GM19324 (cell line): ENCODE measurements around the gene CLDN14.

Experiments
- ATAC-seq: cut with Tn5 transposase; IDR thresholded peaks from one replicate; pipeline ENCODE4 v1.9.1; 2021; ENCODE audit warnings: mild to moderate bottlenecking, moderate library complexity; ENCODE audit not compliant: unreplicated experiment, low FRiP score

CLDN14 gene

DNA sequence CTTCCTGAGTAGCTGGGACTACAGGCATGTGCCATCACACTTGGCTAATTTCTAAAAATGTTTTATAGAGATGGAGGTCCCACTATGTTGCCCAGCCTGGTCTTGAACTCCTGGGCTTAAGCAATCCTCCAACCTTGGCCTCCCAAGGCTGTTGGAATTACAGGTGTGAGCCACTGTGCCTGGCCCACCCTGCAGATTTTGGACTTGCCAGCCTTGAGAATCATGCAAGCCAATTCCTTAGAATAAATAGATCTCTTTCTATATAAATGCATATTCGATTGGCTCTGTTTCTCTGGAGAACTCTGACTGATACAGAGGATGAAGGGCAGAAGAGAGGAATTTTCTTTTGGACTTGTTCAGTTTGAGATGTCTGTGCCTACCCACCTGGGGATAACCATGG lies 6.7 kb downstream of the CLDN14 start:
- ATAC-seq: no peak

DNA sequence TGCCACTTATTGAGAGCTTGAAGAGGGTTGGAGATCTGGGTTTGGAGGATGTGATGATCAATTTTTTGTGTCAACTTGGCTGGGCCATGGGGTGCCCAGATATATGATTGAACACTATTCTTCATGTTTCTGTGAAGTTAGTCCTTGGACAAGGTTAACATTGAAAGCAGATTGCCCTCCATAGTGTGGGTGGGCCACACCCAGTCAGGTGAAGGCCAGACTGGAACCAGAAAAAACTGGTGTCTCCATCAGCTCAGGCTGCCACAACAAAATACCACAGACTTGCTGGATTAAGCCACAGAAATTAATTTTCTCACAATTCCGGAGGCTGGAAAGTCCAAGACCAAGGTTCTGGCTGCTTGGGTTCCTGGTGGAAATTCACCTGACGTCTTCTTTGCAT lies 7.5 kb downstream of the CLDN14 start:
- no peak for ATAC-seq

DNA sequence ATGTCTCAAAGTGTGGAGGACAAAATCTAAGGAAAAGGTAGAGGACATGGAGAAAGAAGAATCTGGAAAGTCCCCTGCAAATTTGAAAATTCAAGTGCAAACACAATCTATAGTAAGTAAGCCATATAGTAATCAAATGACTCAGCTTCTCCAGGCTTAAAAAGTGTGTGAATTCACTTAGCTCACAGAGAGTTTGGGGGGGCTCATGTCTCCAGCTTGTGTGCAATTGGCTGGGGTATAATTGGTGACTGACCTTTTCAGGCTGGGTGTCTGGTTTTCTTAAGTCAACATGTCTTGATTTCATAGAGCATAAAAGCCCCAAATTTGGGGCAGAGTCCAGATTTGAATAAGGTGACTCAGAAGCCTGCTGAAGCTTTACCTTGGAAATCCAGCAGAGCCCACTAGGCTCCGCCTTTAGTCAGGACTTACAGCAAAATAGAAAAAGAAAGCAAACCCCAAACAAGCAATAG lies 8.6 kb downstream of the CLDN14 start:
- ATAC-seq: no peak

DNA sequence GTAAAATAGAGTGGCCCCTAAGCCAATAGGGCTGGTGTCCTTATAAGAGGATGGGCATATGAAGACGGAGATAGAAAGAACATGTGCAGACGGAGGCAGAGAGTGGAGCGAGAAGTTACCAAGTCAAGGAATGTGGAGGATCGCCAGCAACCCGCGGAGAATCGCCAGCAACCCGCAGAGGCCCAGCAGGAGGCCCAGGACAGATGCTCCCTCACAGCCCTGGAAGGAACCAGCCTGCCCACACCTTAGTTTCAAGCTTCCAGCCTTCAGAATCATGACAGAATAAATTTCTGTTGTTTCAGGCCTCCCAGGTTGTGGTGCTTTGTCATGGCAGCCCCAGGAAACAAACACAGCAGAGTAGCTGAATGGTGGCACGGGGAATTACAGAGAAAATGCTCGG lies 9.6 kb downstream of the CLDN14 start:
- ATAC-seq: no peak

DNA sequence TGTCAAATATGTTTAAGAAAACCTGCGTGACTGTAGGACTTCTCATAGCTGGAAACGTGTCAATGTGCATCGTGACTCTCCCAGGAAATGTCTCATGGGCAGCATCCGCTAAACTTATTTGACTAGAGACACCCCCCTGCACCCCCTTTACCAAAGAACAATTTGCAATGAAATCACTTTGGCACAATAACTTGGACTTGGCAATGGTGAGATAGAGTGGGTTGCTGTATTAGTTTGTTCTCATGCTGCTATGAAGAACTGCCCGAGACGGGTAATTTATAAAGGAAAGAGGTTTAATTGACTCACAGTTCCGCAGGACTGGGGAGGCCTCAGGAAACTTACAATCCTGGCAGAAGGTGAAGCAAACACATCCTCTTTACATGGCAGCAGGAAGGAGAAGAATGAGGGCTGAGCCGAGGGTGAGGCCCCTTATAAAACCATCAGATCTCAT lies 13.8 kb downstream of the CLDN14 start:
- no peak for ATAC-seq

DNA sequence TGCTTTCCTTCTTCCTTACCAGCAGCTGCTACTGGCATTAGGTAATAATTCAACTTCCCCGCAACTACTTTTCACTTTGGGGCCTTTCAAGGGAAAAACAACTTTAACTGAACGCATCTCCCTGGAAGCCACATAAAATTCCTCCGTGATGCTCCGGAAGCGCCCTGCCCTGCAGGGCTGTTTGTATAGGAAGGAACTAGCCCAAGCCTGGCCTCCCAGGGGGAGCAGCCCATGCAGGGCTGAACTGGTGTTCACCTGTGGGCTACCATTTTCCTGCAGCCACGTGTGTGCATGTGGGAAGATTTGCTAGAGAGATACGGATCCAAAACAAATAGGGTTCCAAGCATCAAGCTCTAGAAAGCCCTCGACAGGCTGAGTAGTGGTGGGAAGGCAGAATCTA lies 14.4 kb downstream of the CLDN14 start:
- no peak for ATAC-seq

DNA sequence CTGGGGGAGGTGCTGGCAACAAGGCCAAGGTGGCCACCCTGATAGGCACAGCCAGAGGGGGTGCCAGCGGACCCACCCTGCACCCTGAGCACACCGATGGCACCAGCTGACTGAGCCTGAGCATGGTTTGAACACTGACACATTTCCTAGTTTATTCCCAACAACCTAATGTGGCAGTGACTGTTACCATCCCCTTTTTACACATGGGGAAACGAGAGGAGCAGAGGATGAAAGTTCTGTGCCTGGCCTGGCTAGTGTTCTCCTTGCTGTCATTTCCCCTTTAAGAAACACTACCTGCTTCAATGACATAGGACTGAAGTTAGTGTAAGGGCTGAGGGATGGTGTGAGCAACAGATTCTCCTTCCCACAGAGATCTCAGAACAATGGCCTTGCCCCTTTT lies 15.3 kb downstream of the CLDN14 start:
- no peak for ATAC-seq

DNA sequence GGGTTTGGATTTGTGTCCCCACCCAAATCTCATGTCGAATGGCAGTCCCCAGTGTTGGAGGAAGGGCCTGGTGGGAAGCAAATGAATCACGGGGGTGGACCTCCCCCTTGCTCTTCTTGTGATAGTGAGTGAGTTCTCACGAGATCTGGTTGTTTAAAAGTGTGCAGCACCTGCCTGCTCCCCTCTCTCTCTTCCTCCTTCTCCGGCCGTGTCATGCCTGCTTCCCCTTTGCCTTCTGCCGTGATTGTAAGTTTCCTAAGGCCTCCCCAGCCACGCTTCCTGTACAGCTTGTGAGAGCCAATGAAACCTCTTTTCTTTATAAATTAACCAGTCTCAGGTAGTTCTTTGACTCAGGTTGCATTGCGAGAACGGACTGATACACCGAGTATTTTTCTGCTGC lies 15.9 kb downstream of the CLDN14 start:
- no peak for ATAC-seq

DNA sequence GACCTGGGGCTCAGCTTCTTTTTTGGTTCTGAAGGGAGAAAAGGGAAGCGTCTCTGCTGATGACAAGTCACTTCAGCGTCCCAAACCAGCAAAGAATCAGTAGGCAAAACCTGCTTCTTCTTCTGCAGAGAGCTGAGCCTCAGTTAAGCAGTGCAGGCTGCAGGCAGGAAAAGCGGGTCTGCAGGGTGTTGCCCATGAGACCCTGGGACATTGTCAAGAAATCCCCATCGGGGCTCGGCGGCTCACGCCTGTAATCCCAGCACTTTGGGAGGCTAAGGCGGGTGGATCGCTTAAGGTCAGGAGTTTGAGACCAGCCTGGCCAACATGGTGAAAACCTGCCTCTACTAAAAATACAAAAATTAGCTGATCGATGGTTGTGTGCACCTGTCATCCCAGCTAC lies 16.7 kb downstream of the CLDN14 start:
- no peak for ATAC-seq

DNA sequence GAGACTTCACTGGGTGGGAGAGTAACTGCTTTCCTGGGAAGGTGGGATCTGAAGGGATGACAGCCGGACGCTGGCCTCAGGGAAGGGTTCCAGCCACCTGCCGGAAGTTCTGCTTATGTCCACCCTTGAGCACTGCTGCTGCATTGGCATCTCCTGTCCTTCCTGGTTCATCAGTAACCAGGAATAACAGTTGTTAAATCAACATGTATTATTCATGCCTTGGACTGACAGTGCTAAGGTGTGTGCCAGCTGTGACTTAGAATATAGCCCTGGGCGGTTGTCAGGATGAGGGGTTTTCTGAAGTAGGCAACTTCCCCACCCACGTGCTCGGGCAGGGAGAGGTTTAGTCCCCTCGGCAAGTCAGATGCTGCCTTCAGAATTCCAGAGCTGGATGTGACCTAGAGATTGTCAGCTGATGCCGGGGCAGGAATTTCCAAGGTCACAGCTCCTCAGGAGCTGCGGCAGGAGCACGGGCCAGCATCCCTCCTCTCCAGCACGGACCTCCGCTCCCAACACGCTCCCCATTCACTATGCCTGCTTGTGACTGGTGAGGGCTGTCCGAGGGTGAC lies 17.9 kb downstream of the CLDN14 start:
- no peak for ATAC-seq

DNA sequence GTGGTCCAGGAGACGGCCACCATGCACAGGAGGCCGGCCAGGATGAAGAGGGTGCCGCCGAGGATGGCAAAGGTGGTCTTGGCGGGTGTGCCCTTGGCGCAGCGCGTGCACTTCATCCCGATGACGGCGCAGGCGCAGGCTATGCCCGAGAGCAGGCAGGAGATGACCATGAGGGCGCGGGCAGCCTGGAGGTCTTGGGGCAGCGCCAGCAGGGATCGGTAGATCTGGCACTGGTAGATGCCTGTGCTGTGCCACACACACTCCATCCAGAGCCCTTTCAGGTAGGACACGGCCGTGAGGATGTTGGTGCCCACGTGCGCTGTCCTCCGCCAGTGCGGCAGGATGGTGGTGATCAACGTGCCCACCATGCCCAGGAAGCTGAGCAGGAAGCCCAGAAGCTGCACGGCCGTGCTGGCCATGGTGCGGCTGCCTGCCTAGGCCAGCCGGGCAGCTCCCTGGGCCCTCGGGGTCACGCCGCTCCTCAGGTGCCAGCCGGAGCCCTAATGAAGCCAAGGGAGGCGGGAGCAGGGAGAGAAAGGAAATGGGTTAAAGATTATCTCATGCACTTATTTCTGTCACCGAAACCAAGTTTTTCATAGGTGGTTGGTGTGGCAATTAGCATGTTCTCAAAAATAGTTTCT lies 18.5 kb downstream of the CLDN14 start:
- no peak for ATAC-seq

DNA sequence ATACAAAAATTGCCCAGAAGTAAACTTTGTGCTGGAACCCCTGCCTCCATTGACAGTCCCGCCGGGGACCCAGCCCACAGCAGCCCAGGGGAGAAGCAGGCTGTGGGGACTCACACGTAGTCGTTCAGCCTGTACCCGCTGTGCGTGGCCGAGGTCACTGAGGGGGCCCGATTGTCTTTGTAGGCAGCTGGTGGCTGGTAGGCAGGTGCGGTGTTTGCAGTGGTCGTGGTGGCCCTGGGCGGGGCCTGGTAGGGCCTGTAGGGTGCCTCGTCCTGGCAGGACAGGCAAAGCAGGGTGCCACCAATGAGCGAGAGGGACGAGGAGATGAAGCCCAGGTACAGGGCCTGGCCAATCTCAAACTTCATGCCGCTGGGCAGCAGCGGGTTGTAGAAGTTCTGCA lies 19.1 kb downstream of the CLDN14 start:
- ATAC-seq: no peak

DNA sequence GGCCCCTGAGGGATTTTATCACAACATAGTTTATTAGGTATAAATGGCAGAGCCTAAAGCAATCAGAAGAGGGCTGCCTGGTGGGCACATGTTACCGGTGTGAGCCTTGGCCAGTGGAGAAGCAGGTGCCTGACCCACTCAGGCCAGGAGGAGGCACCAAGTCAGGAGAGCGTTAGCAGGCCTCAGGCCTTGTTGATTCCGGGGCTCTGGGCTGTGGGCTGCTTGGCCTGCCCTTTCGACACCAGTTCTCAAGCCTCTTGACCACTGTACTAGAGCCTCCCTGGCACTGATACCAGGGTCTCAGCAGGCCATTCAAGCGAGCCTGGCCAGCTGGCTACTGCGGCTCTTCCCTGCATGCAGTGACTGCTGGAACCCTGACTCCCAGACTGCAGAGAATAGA lies 20.8 kb downstream of the CLDN14 start:
- no peak for ATAC-seq

DNA sequence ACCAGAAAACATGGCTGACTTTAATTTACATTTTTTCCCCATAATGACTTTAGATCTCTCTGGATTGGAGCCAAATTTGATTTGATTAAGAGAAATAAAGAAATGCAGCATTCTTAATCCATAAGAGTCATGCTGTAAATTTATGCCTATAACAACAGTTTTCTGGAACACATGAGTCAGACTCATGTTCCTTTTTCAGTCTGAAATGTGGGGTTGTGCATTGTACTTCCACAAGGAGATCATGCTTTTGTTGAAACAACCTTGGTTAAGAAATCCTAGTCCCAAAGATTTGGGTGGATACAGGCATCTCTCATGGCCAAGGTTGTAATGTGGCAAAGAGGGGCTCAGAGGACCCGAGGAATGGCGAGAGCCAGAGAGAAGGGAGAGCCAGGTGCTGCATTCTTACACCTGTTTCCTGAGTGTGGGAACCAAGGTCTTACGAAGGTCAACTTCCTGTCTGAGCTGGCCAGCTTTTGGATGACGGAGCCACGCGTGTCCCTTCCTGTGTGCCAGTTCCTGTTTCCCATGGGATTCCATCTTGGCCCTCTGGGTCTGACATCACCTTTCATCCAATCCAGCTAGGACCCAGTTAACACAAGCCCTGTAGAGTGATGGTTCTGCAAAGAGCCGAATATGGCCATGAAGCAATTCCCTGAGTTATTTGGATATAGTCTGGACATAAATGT lies 23.1 kb downstream of the CLDN14 start:
- ATAC-seq: no peak

DNA sequence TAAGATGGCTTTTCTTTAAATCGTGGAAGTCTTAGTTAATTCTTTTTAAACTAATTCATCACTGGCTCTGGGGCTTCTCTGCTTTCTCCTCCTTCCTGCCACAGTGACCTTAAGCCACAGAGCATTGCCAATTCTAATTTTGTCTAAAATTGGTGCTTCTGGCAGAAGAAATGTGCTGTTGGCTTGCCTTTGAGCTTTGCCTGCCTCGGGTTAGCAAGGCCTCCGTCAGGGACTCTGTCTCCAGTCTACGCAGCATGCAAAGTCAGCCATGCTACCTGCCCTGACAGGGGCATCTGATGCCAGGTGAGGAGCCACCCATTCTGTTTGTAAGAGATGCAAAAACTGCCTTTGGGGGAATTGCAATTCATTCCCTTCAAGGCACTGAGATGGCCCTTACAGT lies 25.2 kb downstream of the CLDN14 start:
- ATAC-seq: no peak

DNA sequence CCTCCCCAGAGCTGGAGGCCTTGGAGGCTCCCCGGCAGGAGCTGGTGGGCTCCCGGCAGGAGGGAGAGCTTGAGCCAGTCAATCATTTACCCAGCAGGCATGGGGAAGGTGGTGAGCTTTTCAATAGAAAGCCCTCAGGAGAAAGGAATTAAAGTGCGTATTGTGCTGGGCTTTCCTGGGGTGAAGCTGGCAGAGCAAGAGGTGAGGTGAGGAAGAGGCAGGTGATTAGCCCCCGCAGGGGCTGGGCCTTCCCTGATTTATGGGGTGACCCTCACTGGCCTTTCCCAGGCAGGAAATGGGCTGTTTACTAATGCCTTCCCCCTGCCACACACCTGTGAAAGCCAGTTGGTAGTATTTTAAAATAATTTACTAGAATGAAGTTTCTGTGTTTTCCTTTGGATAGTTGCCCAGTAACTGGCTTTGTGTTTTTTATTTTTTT lies 25.8 kb downstream of the CLDN14 start:
- ATAC-seq: no peak

DNA sequence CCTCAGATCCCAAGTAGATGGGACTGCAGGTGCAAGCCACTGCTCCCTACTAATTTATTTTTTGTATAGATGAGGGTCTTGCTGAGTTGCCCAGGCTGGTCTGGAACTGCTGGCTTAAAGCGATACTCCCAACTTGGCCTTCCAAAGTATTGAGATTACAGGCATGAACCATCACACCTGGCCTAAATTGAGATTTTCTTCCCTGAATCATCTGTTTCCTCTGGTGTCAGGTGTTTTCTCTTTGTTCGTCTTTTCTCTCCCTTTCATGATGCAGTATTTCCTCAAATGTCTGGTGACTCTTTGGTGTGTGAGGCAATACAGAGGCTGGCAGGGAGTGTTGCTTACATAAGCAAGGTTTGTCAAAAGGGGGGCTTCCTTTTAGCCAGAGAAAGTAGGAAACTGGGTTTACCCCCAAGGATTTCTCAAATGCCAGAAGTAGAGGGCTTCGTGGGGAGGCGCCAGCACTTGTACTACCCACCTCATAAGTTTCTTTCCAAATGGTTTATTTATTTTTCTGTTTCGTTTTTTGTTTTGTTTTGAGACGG lies 27.6 kb downstream of the CLDN14 start:
- no peak for ATAC-seq

DNA sequence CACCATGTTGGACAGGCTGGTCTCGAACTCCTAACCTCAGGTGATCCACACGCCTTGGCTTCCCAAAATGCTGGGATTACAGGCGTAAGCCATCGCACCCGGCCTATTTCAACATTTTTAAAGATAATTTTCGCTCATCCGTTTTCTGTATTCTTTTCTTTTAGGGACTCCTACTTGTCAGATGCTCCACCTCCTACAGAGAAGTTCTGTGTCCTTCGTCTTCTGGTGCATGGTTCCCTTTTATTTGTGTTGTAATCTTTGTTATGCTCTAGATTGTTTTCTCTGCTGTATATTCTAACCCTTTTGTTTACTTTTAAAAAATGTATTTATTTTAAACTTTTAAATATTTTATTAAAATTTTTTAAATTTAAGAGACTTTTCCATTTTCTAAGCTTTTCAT lies 28.4 kb downstream of the CLDN14 start:
- no peak for ATAC-seq

DNA sequence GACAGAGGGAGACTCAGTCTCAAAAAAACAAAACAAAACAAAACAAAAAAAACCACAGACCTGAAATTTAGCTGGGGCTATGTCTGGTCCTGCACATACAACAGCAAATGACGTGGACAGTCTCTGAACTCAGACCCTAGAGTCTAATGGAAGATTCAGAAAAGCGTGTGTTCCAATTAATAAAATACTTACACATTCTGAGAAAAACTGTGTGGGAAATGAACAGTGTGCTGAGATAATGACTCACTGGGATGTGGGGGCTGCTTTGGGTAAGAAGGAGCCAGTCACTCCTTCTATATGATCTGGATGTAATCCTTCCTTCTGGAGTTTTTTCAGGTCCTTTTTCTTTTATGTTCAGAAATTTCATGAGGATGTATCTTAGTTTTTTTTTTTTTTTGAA lies 29.4 kb downstream of the CLDN14 start:
- no peak for ATAC-seq

DNA sequence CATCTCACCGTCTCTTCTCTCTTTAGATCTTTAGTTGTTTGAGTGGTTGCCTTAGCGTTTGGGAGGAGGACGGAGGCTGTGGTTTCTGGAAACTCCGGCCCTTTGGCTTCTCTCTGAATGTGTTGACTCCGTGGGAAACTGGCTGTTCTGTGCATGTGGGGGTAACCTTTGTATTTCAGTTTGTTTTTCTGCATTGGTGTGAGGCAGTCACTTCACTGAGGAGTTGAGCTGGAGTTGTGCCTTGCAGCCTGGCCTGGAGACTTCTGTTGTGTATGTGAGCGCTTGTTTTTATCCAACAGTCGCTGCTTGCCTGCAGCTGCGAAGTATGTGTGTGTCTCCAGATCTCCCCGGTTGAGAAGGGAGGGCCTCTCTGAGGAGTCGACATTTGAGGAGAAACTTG lies 33.6 kb downstream of the CLDN14 start:
- ATAC-seq: no peak

DNA sequence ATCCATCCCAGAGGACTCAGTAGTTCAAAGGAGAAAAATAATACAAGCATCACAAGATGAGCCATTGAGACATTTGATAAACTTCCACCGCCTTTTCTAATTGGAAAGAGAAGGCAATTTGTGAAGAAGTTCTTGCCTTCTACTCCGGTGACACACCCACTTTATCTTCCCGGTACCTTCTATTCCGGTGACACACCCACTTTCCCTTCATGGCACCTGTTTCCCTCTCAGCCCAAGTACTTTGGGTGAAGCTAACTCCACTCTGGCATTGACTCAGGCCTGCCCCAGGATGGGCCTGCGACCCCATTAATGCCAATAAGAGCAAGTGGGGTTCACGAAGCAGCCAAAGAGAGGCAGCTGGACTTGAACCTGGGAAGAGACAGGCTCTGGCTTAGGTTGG lies 38.2 kb downstream of the CLDN14 start:
- ATAC-seq: no peak

DNA sequence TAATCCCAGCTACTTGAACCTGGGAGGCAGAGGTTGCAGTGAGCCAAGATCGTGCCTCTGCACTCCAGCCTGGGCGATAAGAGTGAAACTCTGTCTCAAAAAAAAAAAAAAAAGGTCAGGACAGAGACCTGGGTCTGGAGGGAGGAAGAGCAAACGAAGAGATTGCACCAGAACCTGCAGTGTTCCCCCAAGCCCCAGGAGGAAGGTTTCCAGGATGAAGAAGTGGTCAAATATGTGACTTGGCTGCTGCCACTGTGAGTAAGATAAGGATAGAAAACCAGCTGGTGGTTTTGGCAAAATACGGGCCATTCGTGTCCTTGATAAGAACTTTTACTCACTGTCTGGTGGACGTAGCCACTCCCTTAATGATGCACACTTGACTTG lies 42.2 kb downstream of the CLDN14 start:
- no peak for ATAC-seq
